ENCODE data around the gene IVD.

The IVD gene

GRCh38 chr15:40405501-40406381, at the start of gene IVD:
Gene IVD (plus strand): TSS chr15:40405795. CDS start chr15:40405828, 33 bp downstream.
- Histone ChIP-seq H3K27ac (peak within 1 kb of the TSS; percentile 1 to 85 (median 72)), H3K4me3 (peak within 1 kb of the TSS; percentile 47 to 79 (median 61))

GRCh38 chr15:40355976-40356585, 49.5 kb upstream of the IVD start:
- H3K27ac ChIP-seq = no peak overlapping the region
- no peak overlapping the region for H3K4me3 ChIP-seq

GRCh38 chr15:40357246-40357645, 48.3 kb upstream of the IVD start:
- Histone ChIP-seq H3K27ac (no peak overlapping the region), H3K4me3 (peak overlapping the region in 1 of 7 experiments; percentile 60)

- H3K27ac ChIP-seq = no peak within 1 kb of the TSS
- H3K4me3 ChIP-seq = peak within 1 kb of the TSS; percentile 29 to 60 (median 52)
Observed at GRCh38 chr15:40357723-40358470, 47.7 kb upstream of the IVD start, which contains the start of gene DISP2. Gene DISP2 (plus strand): TSS chr15:40358219. CDS start chr15:40358322, 103 bp downstream.

- Histone ChIP-seq H3K27ac (no peak overlapping the region), H3K4me3 (peak overlapping the region; percentile 29 to 60 (median 52))
Observed at GRCh38 chr15:40358471-40359353, 46.9 kb upstream of the IVD start.

- Histone ChIP-seq H3K4me3 (no peak overlapping the region), H3K27ac (no peak overlapping the region)
Observed at GRCh38 chr15:40360015-40360414, 45.6 kb upstream of the IVD start.

GRCh38 chr15:40361640-40362039, 44.0 kb upstream of the IVD start:
- H3K27ac ChIP-seq = no peak overlapping the region
- H3K4me3 ChIP-seq = no peak overlapping the region

GRCh38 chr15:40363611-40364010, 42.0 kb upstream of the IVD start:
- H3K27ac ChIP-seq = no peak overlapping the region

GRCh38 chr15:40364251-40364650, 41.3 kb upstream of the IVD start:
- Histone ChIP-seq H3K4me3 (no peak overlapping the region), H3K27ac (no peak overlapping the region)

More at GRCh38 chr15:40363611-40364010, 42.0 kb upstream of the IVD start:
- H3K4me3 ChIP-seq = no peak overlapping the region

GRCh38 chr15:40365016-40365415, 40.6 kb upstream of the IVD start:
- Histone ChIP-seq H3K27ac (no peak overlapping the region), H3K4me3 (no peak overlapping the region)

- H3K4me3 ChIP-seq = no peak overlapping the region
- H3K27ac ChIP-seq = no peak overlapping the region
Observed at GRCh38 chr15:40365624-40366456, 39.8 kb upstream of the IVD start.

GRCh38 chr15:40366457-40367370, 38.9 kb upstream of the IVD start:
- H3K4me3 ChIP-seq = peak overlapping the region in 1 of 7 experiments; percentile 37
- H3K27ac ChIP-seq = peak overlapping the region in 2 of 21 experiments; percentile 25 to 77

GRCh38 chr15:40367371-40367685, 38.3 kb upstream of the IVD start:
- H3K4me3 ChIP-seq = peak overlapping the region in 6 of 7 experiments; percentile 13 to 44 (median 28)
- peak overlapping the region in 6 of 21 experiments; percentile 25 to 77 (median 49) for H3K27ac ChIP-seq

- peak overlapping the region in 7 of 21 experiments; percentile 25 to 77 (median 39) for H3K27ac ChIP-seq
Observed at GRCh38 chr15:40367686-40368611, 37.6 kb upstream of the IVD start.

GRCh38 chr15:40368719-40369473, 36.7 kb upstream of the IVD start:
- Histone ChIP-seq H3K4me3 (no peak overlapping the region), H3K27ac (no peak overlapping the region)

More at GRCh38 chr15:40367686-40368611, 37.6 kb upstream of the IVD start:
- H3K4me3 ChIP-seq = peak overlapping the region; percentile 13 to 44 (median 30)

All from skin epidermis (tissue), 12 donors.